Keratinocyte (primary cell): Measurements from ENCODE around the gene TMEM17.

Experiments
- EZH2 ChIP-seq: IDR thresholded peaks from one replicate; pipeline ENCODE4 v1.6.1; 2012; ENCODE audit warnings: inconsistent platforms, mild to moderate bottlenecking, low read length, moderate library complexity
- TF ChIP-seq, protein P1 (sequence below), 3 experiments: IDR thresholded peaks in 1 of 3; conservative IDR thresholded peaks in 1 of 3; optimal IDR thresholded peaks in 1 of 3; 2 replicates in 2 of 3; 3 replicates in 1 of 3; pipeline versions ENCODE3 to v1.5.1; 2011; ENCODE audit warnings: low read length in 3 of 3, mild to moderate bottlenecking in 3 of 3, moderate library complexity in 2 of 3, control low read depth in 1 of 3, inconsistent platforms in 1 of 3; ENCODE audit not compliant: insufficient read depth in 2 of 3; ENCODE audit errors: extremely low read depth in 1 of 3

GRCh38 chr2:62450716-62451191, 55.2 kb downstream of the TMEM17 start:
- TF ChIP-seq, protein P1, sequence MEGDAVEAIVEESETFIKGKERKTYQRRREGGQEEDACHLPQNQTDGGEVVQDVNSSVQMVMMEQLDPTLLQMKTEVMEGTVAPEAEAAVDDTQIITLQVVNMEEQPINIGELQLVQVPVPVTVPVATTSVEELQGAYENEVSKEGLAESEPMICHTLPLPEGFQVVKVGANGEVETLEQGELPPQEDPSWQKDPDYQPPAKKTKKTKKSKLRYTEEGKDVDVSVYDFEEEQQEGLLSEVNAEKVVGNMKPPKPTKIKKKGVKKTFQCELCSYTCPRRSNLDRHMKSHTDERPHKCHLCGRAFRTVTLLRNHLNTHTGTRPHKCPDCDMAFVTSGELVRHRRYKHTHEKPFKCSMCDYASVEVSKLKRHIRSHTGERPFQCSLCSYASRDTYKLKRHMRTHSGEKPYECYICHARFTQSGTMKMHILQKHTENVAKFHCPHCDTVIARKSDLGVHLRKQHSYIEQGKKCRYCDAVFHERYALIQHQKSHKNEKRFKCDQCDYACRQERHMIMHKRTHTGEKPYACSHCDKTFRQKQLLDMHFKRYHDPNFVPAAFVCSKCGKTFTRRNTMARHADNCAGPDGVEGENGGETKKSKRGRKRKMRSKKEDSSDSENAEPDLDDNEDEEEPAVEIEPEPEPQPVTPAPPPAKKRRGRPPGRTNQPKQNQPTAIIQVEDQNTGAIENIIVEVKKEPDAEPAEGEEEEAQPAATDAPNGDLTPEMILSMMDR (optimal IDR thresholded peaks at IDR 0.05 in 1 of 3, IDR thresholded peaks at IDR 0.05 in 1 of 3, conservative IDR thresholded peaks at IDR 0.05 in 1 of 3; ENCODE audit: extremely low read depth in 1 of 3, insufficient read depth in 2 of 3, low read length in 3 of 3), result no peak
- TF ChIP-seq EZH2, result no peak
